Suprapubic skin (tissue), 4 donors: Measurements from ENCODE around the gene OR6J1. TPM values are rescaled to one million over a fixed set of nuclear protein-coding genes. Genes with fewer than 3 reads are reported as not detected.
"Not testable (repeated sequence)": the region's sequence is repeated elsewhere in the genome, so short reads cannot be mapped to it uniquely, and the experiment has no call there.

Experiments used
- DNase-seq, 2 donors: peaks; one replicate each; pipeline ENCODE4 v3.0.0-alpha.2; 2019; ENCODE audit warnings: low spot score in 2 of 2
- H3K27ac ChIP-seq: fragments of 200-600 bp; sonication (generic); one replicate; pipeline ENCODE4 v1.5.1; 2019
- H3K27me3 ChIP-seq: fragments of 200-600 bp; sonication (generic); one replicate; pipeline ENCODE4 v1.5.1; 2019
- H3K36me3 ChIP-seq: fragments of 200-600 bp; sonication (generic); one replicate; pipeline ENCODE4 v1.5.1; 2019
- H3K4me1 ChIP-seq: fragments of 200-600 bp; sonication (generic); one replicate; pipeline ENCODE4 v1.5.1; 2019
- H3K4me3 ChIP-seq: fragments of 200-600 bp; sonication (generic); one replicate; pipeline ENCODE4 v1.5.1; 2019; ENCODE audit warnings: mild to moderate bottlenecking
- H3K9me3 ChIP-seq: fragments of 200-600 bp; sonication (generic); one replicate; pipeline ENCODE4 v1.5.1; 2019
- CTCF ChIP-seq, 2 donors: fragments of 200-600 bp in 1 of 2; fragments of 450-650 bp in 1 of 2; sonication (generic) in 1 of 2; IDR thresholded peaks; one replicate each; pipeline ENCODE4 v1.5.1; 2016 to 2019; ENCODE audit warnings: antibody characterized with exemption in 2 of 2, mild to moderate bottlenecking in 1 of 2, moderate library complexity in 1 of 2
- EP300 ChIP-seq: sonication (generic); formaldehyde crosslinking; IDR thresholded peaks from one replicate; pipeline ENCODE4 v1.6.1; 2017; ENCODE audit warnings: antibody characterized with exemption
- POLR2A ChIP-seq, 2 donors: fragments of 450-650 bp; IDR thresholded peaks; one replicate each; pipeline ENCODE4 v1.6.1; 2017; ENCODE audit warnings: antibody characterized with exemption in 2 of 2, mild to moderate bottlenecking in 2 of 2, moderate library complexity in 2 of 2
- POLR2AphosphoS5 ChIP-seq, 3 donors: sonication (generic); formaldehyde crosslinking; IDR thresholded peaks; one replicate each; pipeline ENCODE4 v1.6.1; 2017; ENCODE audit warnings: antibody characterized with exemption in 3 of 3
- WGBS: methylation state at CpG from one replicate; pipeline ENCODE4 v1.1.5; 2018; 5-methylcytosine and 5-hydroxymethylcytosine counted together
- total RNA-seq, 4 donors: library from RNA; depleted of rRNA; stranded (reverse); fragments of >200 nt; gene quantifications; one replicate each; pipeline ENCODE4 v1.1.0, GENCODE V29; 2016

Gene OR6J1
- total RNA-seq, 4 donors from 2014 or later, result not detected

- no peak for TF ChIP-seq EP300
- no peak for TF ChIP-seq POLR2A (IDR thresholded peaks at IDR 0.05)
- no peak for TF ChIP-seq POLR2AphosphoS5 (IDR thresholded peaks at IDR 0.05)
- no peak for TF ChIP-seq CTCF (IDR thresholded peaks at IDR 0.05)
- peaks cover 13% of the 10 kb centered on the region for H3K4me1 ChIP-seq
- H3K9me3 ChIP-seq, result no peaks in the 10 kb centered on the region
- H3K27ac ChIP-seq, result no peak overlapping the region
- H3K4me3 ChIP-seq, result no peak overlapping the region
- no peaks in the 10 kb centered on the region for H3K36me3 ChIP-seq
- no peak for DNase-seq
- WGBS, result 47% methylated on average over 4 of the region's 4 CpGs
- no peaks in the 10 kb centered on the region for H3K27me3 ChIP-seq
Measured at GRCh38 chr14:22594156-22594716, 49.9 kb downstream of the OR6J1 start.

GRCh38 chr14:22593601-22594000 lies 50.6 kb downstream of the OR6J1 start:
- no peaks in the 10 kb centered on the region for H3K9me3 ChIP-seq
- no peak for DNase-seq
- H3K4me3 ChIP-seq, result no peak overlapping the region
- no peak overlapping the region for H3K27ac ChIP-seq
- no peaks in the 10 kb centered on the region for H3K36me3 ChIP-seq
- TF ChIP-seq EP300 (no peak), CTCF (IDR thresholded peaks at IDR 0.05) (no peak), POLR2A (IDR thresholded peaks at IDR 0.05) (no peak), POLR2AphosphoS5 (IDR thresholded peaks at IDR 0.05) (no peak)
- WGBS, result 73% methylated on average over 2 of the region's 2 CpGs
- no peaks in the 10 kb centered on the region for H3K27me3 ChIP-seq
- H3K4me1 ChIP-seq, result peaks cover 10% of the 10 kb centered on the region

- Histone ChIP-seq H3K9me3 (no peaks in the 10 kb centered on the region), H3K4me1 (peaks cover 14% of the 10 kb centered on the region), H3K4me3 (no peak overlapping the region), H3K27me3 (no peaks in the 10 kb centered on the region), H3K36me3 (no peaks in the 10 kb centered on the region), H3K27ac (no peak overlapping the region)
- no peak for DNase-seq
- 63% methylated on average over 3 of the region's 3 CpGs for WGBS
- TF ChIP-seq POLR2AphosphoS5 (IDR thresholded peaks at IDR 0.05), result no peak
- TF ChIP-seq EP300, result no peak
- no peak for TF ChIP-seq CTCF (IDR thresholded peaks at IDR 0.05)
- no peak for TF ChIP-seq POLR2A (IDR thresholded peaks at IDR 0.05)
Measured at GRCh38 chr14:22593189-22593588, 51.0 kb downstream of the OR6J1 start.

GRCh38 chr14:22589096-22589839 lies 54.9 kb downstream of the OR6J1 start, which contains the start of gene DAD1:
TSS of gene DAD1 (minus strand) at chr14:22589224. CDS start at chr14:22589157, 67 bp downstream.
- DNase-seq, result peak; percentile 99 to 100
- 0% methylated on average over 16 of the region's 44 CpGs for WGBS
- Histone ChIP-seq H3K36me3 (no peaks in the 10 kb centered on the region), H3K4me3 (peak within 1 kb of the TSS; percentile 77), H3K27ac (peak within 1 kb of the TSS; percentile 92), H3K9me3 (no peaks in the 10 kb centered on the region), H3K4me1 (peaks cover 35% of the 10 kb centered on the region), H3K27me3 (no peaks in the 10 kb centered on the region)
- no peak for TF ChIP-seq CTCF (IDR thresholded peaks at IDR 0.05)
- TF ChIP-seq POLR2A (IDR thresholded peaks at IDR 0.05), result peak in 1 of 2 donors; percentile 85
- TF ChIP-seq POLR2AphosphoS5 (IDR thresholded peaks at IDR 0.05), result peak in 2 of 3 donors; percentile 12 to 51
- no peak for TF ChIP-seq EP300

GRCh38 chr14:22588526-22589095 lies 55.5 kb downstream of the OR6J1 start:
- under 1% methylated on average over 14 of the region's 17 CpGs for WGBS
- H3K9me3 ChIP-seq, result no peaks in the 10 kb centered on the region
- DNase-seq, result no peak
- H3K27me3 ChIP-seq, result no peaks in the 10 kb centered on the region
- H3K4me3 ChIP-seq, result peak overlapping the region; percentile 77
- H3K4me1 ChIP-seq, result peaks cover 39% of the 10 kb centered on the region
- H3K36me3 ChIP-seq, result no peaks in the 10 kb centered on the region
- H3K27ac ChIP-seq, result peak overlapping the region; percentile 92
- TF ChIP-seq POLR2AphosphoS5 (IDR thresholded peaks at IDR 0.05) (no peak), CTCF (IDR thresholded peaks at IDR 0.05) (no peak), POLR2A (IDR thresholded peaks at IDR 0.05) (no peak), EP300 (no peak)

GRCh38 chr14:22587677-22588422 lies 56.3 kb downstream of the OR6J1 start:
- H3K4me1 ChIP-seq, result peaks cover 39% of the 10 kb centered on the region
- 62% methylated on average over 10 of the region's 10 CpGs for WGBS
- DNase-seq, H3K27me3 ChIP-seq, H3K9me3 ChIP-seq, H3K27ac ChIP-seq, H3K36me3 ChIP-seq: not testable (repeated sequence)
- H3K4me3 ChIP-seq, result peak overlapping the region; percentile 77
